Loucy (cell line): Measurements from ENCODE around the gene SLC35A5.
"Not testable (repeated sequence)": the region's sequence is repeated elsewhere in the genome, so short reads cannot be mapped to it uniquely, and the experiment has no call there.

Source experiments
- H2AFZ ChIP-seq: fragments of 200-600 bp; sonication (generic); 2 replicates; pipeline ENCODE4 v1.6.0; 2016; ENCODE audit warnings: antibody characterized with exemption, mild to moderate bottlenecking, low read length, moderate library complexity
- H3F3A ChIP-seq: fragments of 200-600 bp; 2 replicates; pipeline ENCODE4 v1.6.0; 2016; ENCODE audit warnings: antibody characterized with exemption, low read depth, mild to moderate bottlenecking
- H3K27me3 ChIP-seq: fragments of 200-600 bp; sonication (generic); 2 replicates; pipeline ENCODE4 v1.6.1; 2014; ENCODE audit warnings: low read length, mild to moderate bottlenecking; ENCODE audit not compliant: insufficient read depth, poor library complexity, severe bottlenecking
- H3K36me3 ChIP-seq: fragments of 200-600 bp; sonication (generic); 2 replicates; pipeline ENCODE4 v1.6.1; 2016; ENCODE audit warnings: low read length; ENCODE audit not compliant: insufficient read depth
- H3K4me1 ChIP-seq: fragments of 200-600 bp; sonication (generic); 2 replicates; pipeline ENCODE4 v1.5.1; 2014; ENCODE audit warnings: low read length, mild to moderate bottlenecking; ENCODE audit not compliant: insufficient read depth, poor library complexity, severe bottlenecking
- H3K4me2 ChIP-seq: fragments of 200-600 bp; sonication (generic); 2 replicates; pipeline ENCODE4 v1.6.0; 2014; ENCODE audit warnings: antibody characterized with exemption, low read length, low read depth, mild to moderate bottlenecking; ENCODE audit not compliant: poor library complexity, severe bottlenecking
- H3K4me3 ChIP-seq: fragments of 200-600 bp; sonication (generic); 2 replicates; pipeline ENCODE4 v1.5.1; 2014; ENCODE audit warnings: low read length, mild to moderate bottlenecking, mixed read lengths; ENCODE audit not compliant: poor library complexity, severe bottlenecking
- H3K79me2 ChIP-seq: fragments of 200-600 bp; sonication (generic); 2 replicates; pipeline ENCODE4 v1.6.1; 2014; ENCODE audit warnings: low read length; ENCODE audit not compliant: insufficient read depth
- H3K9ac ChIP-seq: fragments of 200-600 bp; sonication (generic); 2 replicates; pipeline ENCODE4 v1.6.0; 2014; ENCODE audit warnings: mild to moderate bottlenecking, low read depth, low read length, moderate library complexity; ENCODE audit not compliant: poor library complexity, severe bottlenecking
- H3K9me2 ChIP-seq: fragments of 200-600 bp; sonication (generic); replicated peaks from 2 replicates; pipeline ENCODE4 v1.6.1; 2016; ENCODE audit warnings: low read depth, low read length, mixed read lengths
- H3K9me3 ChIP-seq: fragments of 200-600 bp; sonication (generic); 2 replicates; pipeline ENCODE4 v1.6.1; 2014; ENCODE audit warnings: mild to moderate bottlenecking, antibody characterized with exemption, low read length, low read depth; ENCODE audit not compliant: insufficient read depth
- H4K20me1 ChIP-seq: fragments of 200-600 bp; sonication (generic); 2 replicates; pipeline ENCODE4 v1.6.0; 2014; ENCODE audit warnings: antibody characterized with exemption, low read length, mild to moderate bottlenecking; ENCODE audit not compliant: insufficient read depth, poor library complexity, severe bottlenecking
- CTCF ChIP-seq: fragments of 200-600 bp; sonication (generic); conservative IDR thresholded peaks from 2 replicates; pipeline ENCODE4 v1.5.1; 2014; ENCODE audit warnings: mild to moderate bottlenecking, antibody characterized with exemption, low read length
- EZH2phosphoT487 ChIP-seq: fragments of 200-600 bp; IDR thresholded peaks from 2 replicates; pipeline ENCODE4 v1.6.1; 2018; ENCODE audit warnings: antibody characterized with exemption, mild to moderate bottlenecking, moderate library complexity, borderline replicate concordance

The SLC35A5 gene

DNA sequence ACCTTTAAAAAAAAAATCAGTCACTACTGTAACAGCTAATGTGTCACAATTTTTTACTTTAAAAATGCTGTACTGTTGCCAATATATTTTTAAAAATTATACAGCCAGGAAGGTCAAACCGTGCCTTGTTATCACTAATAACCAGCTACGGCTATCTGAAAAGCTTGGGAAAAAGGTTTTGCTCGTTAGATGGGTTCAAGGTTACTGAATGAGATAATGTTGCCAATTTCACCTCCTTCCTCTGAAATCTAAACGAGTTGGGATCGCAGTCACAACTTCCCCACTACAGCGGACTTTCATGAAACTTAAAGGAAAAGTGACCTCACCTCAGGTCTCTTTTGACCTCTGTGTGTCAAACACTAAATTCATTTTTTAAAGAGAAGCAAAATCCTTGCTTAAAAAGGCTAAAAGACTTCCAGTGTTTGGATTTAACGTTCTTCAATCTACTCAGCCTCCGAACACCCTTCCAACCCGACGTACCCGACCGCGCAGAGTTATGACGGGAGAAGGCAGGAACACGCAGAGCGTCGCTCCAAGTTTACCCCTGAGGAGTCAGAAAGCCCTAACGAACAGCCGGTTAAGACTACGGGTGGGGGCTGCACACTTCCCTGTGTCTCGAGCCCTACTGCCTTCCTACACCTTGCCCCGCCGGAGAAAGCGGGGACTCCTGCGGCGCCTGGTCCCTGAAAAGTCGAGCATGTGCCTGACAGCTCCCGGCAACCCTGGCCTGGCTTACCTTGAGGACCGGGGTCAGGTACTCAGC lies 943 bp upstream of the SLC35A5 start:
- Histone ChIP-seq H3K4me3 (peak overlapping the region; percentile 79), H2AFZ (peak overlapping the region; percentile 86), H3K4me1 (peaks cover 39% of the 10 kb centered on the region), H3K27me3 (no peaks in the 10 kb centered on the region), H3K9ac (peak overlapping the region; percentile 83), H4K20me1 (peaks cover 36% of the 10 kb centered on the region), H3K9me3 (no peaks in the 10 kb centered on the region), H3F3A (no peaks in the 10 kb centered on the region), H3K79me2 (peaks cover 62% of the 10 kb centered on the region), H3K9me2 (no peaks in the 10 kb centered on the region), H3K36me3 (peaks cover 6% of the 10 kb centered on the region; the same call in 1 of the 2 replicates), H3K4me2 (peak overlapping the region; percentile 93)
- TF ChIP-seq EZH2phosphoT487 (no peak), CTCF (no peak)

- Histone ChIP-seq H4K20me1 (peaks cover 36% of the 10 kb centered on the region), H3K27me3 (no peaks in the 10 kb centered on the region), H3K4me1 (peaks cover 38% of the 10 kb centered on the region), H3K9me3 (no peaks in the 10 kb centered on the region), H3K36me3 (peaks cover 6% of the 10 kb centered on the region; the same call in 1 of the 2 replicates), H3K4me2 (peak overlapping the region; percentile 93), H2AFZ (peak overlapping the region; percentile 86), H3K4me3 (peak overlapping the region; percentile 79), H3F3A (no peaks in the 10 kb centered on the region), H3K9ac (peak overlapping the region; percentile 83), H3K79me2 (peaks cover 59% of the 10 kb centered on the region), H3K9me2 (no peaks in the 10 kb centered on the region)
- no peak for TF ChIP-seq CTCF
- no peak for TF ChIP-seq EZH2phosphoT487
Observed at GRCh38 chr3:112561484-112561733, 436 bp upstream of the SLC35A5 start.

DNA sequence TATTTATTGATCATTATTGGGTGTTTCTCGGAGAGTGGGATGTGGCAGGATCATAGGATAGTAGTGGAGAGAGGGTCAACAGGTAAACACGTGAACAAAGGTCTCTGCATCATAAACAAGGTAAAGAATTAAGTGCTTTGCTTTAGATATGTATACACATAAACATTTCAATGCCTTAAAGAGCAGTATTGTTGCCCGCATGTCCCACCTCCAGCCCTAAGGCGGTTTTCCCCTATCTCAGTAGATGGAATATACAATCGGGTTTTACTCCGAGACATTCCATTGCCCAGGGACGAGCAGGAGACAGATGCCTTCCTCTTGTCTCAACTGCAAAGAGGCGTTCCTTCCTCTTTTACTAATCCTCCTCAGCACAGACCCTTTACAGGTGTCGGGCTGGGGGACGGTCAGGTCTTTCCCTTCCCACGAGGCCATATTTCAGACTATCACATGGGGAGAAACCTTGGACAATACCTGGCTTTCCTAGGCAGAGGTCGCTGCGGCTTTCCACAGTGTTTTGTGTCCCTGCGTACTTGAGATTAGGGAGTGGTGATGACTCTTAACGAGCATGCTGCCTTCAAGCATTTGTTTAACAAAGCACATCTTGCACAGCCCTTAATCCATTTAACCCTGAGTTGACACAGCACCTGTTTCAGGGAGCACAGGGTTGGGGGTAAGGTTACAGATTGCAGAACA lies 2.5 kb downstream of the SLC35A5 start:
- not testable (repeated sequence) for H3K36me3 ChIP-seq, H3K9me3 ChIP-seq, H3K27me3 ChIP-seq, H3F3A ChIP-seq, H3K4me3 ChIP-seq, H2AFZ ChIP-seq, H3K9ac ChIP-seq, H3K9me2 ChIP-seq
- Histone ChIP-seq H3K4me2 (peak overlapping the region; percentile 93), H3K79me2 (peaks cover 33% of the 10 kb centered on the region), H3K4me1 (peaks cover 28% of the 10 kb centered on the region), H4K20me1 (peaks cover 22% of the 10 kb centered on the region)
